Activated T-helper 1 cell treated with anti-CD3 and anti-CD28 coated beads, Interleukin-12 subunit alpha, Interleukin-12 subunit beta, Interleukin-2, Interleukin-4 antibody, amounts not matched to agents 30 ng/mL and 10 ng/mL and 1 ng/mL, durations not matched to agents 14 hours and 24 hours and 36 hours (primary cell): ENCODE data around the gene SLCO2A1. TPM values are rescaled to one million over a fixed set of nuclear protein-coding genes. Genes with fewer than 3 reads are reported as not detected.

Experiments used
- DNase-seq: peaks from one replicate; pipeline ENCODE4 v3.0.0; 2021; ENCODE audit warnings: low spot score
- H3K27ac Mint-ChIP-seq: one replicate; pipeline ENCODE4 v1.8.0; 2021; ENCODE audit warnings: mild to moderate bottlenecking, mixed read lengths
- H3K27me3 Mint-ChIP-seq: one replicate; pipeline ENCODE4 v1.8.0; 2022; ENCODE audit warnings: mild to moderate bottlenecking, moderate library complexity, mixed read lengths; ENCODE audit not compliant: insufficient read depth
- H3K36me3 Mint-ChIP-seq: one replicate; pipeline ENCODE4 v1.8.0; 2021; ENCODE audit warnings: low read depth, mixed read lengths
- H3K4me1 Mint-ChIP-seq: one replicate; pipeline ENCODE4 v1.8.0; 2021; ENCODE audit warnings: low read depth, mixed read lengths
- H3K4me3 Mint-ChIP-seq: one replicate; pipeline ENCODE4 v1.8.0; 2021; ENCODE audit warnings: mild to moderate bottlenecking, moderate library complexity, mixed read lengths
- H3K9me3 Mint-ChIP-seq: one replicate; pipeline ENCODE4 v1.8.0; 2021; ENCODE audit warnings: mixed read lengths
- intact Hi-C: fragments of 100-400 bp; cut with micrococcal nuclease; formaldehyde crosslinking; loops from one replicate; pipeline ENCODE4 v1.15.1; 2024
- total RNA-seq: library from RNA; stranded (reverse); gene quantifications from 2 replicates; pipeline ENCODE4 v1.2.3, GENCODE V29; 2022

SLCO2A1 gene
- total RNA-seq, 1 donor from 2014 or later, result not detected

- H3K9me3 Mint-ChIP-seq, result peaks cover 6% of the 10 kb centered on the region
- no peak overlapping the region for H3K4me3 Mint-ChIP-seq
- H3K27me3 Mint-ChIP-seq, result peaks cover 3% of the 10 kb centered on the region
- peaks cover 4% of the 10 kb centered on the region for H3K4me1 Mint-ChIP-seq
- H3K36me3 Mint-ChIP-seq, result no peaks in the 10 kb centered on the region
- H3K27ac Mint-ChIP-seq, result no peak overlapping the region
- intact Hi-C loops, result no loop called here
- DNase-seq, result no peak
Observed at GRCh38 chr3:134057006-134057653, 27.4 kb upstream of the SLCO2A1 start.

DNA sequence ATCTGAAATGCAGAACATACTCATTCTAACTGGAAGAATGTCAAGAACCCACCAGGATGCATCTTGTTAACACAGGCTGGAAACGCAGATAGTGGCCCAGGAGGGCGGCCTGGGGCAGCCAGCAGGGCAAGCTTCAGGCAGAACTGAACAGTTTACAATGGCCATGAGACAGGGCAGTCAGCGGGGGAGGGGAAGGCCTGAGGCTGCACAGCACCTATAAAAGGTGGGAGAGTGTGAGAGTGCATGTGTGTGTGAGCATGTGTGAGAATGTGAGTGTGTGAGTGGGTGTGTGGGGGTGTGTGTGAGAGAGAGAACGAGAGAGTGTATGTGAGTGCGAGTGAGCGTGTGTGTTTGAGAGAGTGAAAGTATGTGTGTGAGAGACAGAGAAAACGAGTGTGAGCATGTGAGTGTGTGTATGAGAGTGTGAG, 26.8 kb upstream of the SLCO2A1 start:
- Mint-ChIP-seq H3K36me3 (no peaks in the 10 kb centered on the region), H3K27ac (no peak overlapping the region), H3K4me1 (peaks cover 4% of the 10 kb centered on the region), H3K4me3 (no peak overlapping the region), H3K27me3 (peaks cover 3% of the 10 kb centered on the region), H3K9me3 (peaks cover 6% of the 10 kb centered on the region)
- DNase-seq, result no peak
- intact Hi-C loops, result no loop called here

DNA sequence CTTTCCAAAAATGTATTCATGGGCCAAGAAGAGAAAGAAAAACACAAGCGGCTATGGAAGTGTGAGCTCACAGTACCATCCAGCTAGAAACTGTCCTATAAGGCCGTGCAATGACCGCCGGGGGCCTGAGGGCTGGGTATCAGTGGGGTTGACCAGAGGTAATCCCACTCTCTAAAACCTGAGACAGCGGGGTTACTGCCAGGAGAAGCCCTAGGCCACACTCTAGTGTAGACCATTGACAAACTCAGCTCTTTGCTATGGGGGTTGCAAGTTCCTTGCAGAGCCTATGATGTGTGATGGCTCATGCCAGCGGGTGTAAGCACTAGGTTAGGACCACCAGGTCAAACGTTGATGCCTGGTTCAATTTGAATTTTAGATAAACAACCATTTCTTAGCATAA, 25.9 kb upstream of the SLCO2A1 start:
- H3K27me3 Mint-ChIP-seq, result peaks cover 3% of the 10 kb centered on the region
- no peak overlapping the region for H3K4me3 Mint-ChIP-seq
- intact Hi-C loops, result no loop called here

GRCh38 chr3:134054881-134055280, 25.2 kb upstream of the SLCO2A1 start:
- no peak overlapping the region for H3K4me3 Mint-ChIP-seq

More for the DNA sequence above, 25.9 kb upstream of the SLCO2A1 start:
- Mint-ChIP-seq H3K4me1 (peaks cover 4% of the 10 kb centered on the region), H3K9me3 (peaks cover 6% of the 10 kb centered on the region), H3K27ac (no peak overlapping the region), H3K36me3 (no peaks in the 10 kb centered on the region)
- no peak for DNase-seq

DNA sequence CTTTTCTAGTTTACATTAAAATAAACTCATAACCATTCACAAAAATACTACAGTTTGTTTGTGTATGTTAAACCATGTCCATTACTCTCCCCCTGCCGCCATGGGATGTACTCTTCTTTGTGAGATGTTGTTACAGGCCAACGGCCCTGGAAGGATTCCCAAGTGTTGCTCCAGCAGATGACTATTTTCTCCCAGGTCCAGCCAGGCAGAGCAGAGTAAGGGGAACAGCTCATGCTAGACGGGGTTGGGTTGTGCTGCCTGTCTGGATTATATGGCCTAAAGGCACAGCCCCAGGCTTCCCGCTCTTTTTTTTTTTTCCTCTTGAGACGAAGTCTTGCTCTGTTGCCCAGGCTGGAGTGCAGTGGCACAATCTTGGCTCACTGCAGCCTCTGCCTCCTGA, 24.5 kb upstream of the SLCO2A1 start:
- peaks cover 3% of the 10 kb centered on the region for H3K27me3 Mint-ChIP-seq
- H3K36me3 Mint-ChIP-seq, result no peaks in the 10 kb centered on the region
- no peak overlapping the region for H3K4me3 Mint-ChIP-seq
- peaks cover 4% of the 10 kb centered on the region for H3K4me1 Mint-ChIP-seq
- peaks cover 6% of the 10 kb centered on the region for H3K9me3 Mint-ChIP-seq
- H3K27ac Mint-ChIP-seq, result no peak overlapping the region
- intact Hi-C loops, result no loop called here
- DNase-seq, result no peak

More at GRCh38 chr3:134054881-134055280, 25.2 kb upstream of the SLCO2A1 start:
- Mint-ChIP-seq H3K27me3 (peaks cover 3% of the 10 kb centered on the region), H3K27ac (no peak overlapping the region), H3K4me1 (peaks cover 4% of the 10 kb centered on the region), H3K9me3 (peaks cover 6% of the 10 kb centered on the region), H3K36me3 (no peaks in the 10 kb centered on the region)
- intact Hi-C loops, result no loop called here
- DNase-seq, result no peak

DNA sequence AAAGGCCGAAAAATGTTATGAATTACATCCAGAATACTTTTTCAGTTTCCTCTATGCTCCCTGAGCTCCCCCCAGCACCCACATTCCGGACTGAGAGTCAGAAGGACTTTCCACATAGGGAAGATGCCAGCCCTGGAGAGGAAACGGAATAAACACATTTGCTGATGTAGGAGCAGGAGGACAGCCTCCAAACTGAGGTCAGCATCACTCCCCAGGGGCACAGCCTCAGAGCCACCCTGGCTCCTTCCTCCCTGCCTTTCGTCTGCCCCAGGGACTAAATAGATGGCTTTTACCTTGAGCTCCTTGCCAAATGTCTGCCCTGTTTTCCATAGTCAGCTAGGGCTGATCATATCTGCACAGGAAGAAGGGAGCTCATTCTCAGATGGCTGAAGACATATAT, 22.6 kb upstream of the SLCO2A1 start:
- Mint-ChIP-seq H3K36me3 (no peaks in the 10 kb centered on the region), H3K27me3 (peaks cover 3% of the 10 kb centered on the region), H3K4me3 (no peak overlapping the region), H3K27ac (no peak overlapping the region), H3K9me3 (peaks cover 6% of the 10 kb centered on the region), H3K4me1 (peaks cover 1% of the 10 kb centered on the region)
- intact Hi-C loops, result no loop called here
- DNase-seq, result no peak

GRCh38 chr3:134049676-134050075, 20.0 kb upstream of the SLCO2A1 start:
- Mint-ChIP-seq H3K27me3 (peaks cover 7% of the 10 kb centered on the region), H3K4me3 (no peak overlapping the region), H3K27ac (no peak overlapping the region), H3K4me1 (no peaks in the 10 kb centered on the region), H3K36me3 (no peaks in the 10 kb centered on the region), H3K9me3 (peaks cover 17% of the 10 kb centered on the region)
- DNase-seq, result no peak
- intact Hi-C loops, result no loop called here

GRCh38 chr3:134048278-134048996, 18.7 kb upstream of the SLCO2A1 start:
- Mint-ChIP-seq H3K36me3 (no peaks in the 10 kb centered on the region), H3K27ac (no peak overlapping the region), H3K9me3 (peaks cover 16% of the 10 kb centered on the region), H3K4me1 (no peaks in the 10 kb centered on the region), H3K4me3 (no peak overlapping the region), H3K27me3 (peaks cover 6% of the 10 kb centered on the region)
- DNase-seq, result no peak
- intact Hi-C loops, result no loop called here

- DNase-seq, result no peak
- intact Hi-C loops, result no loop called here
- H3K9me3 Mint-ChIP-seq, result peaks cover 14% of the 10 kb centered on the region
- no peak overlapping the region for H3K4me3 Mint-ChIP-seq
- no peak overlapping the region for H3K27ac Mint-ChIP-seq
- H3K27me3 Mint-ChIP-seq, result peaks cover 4% of the 10 kb centered on the region
- H3K4me1 Mint-ChIP-seq, result no peaks in the 10 kb centered on the region
- no peaks in the 10 kb centered on the region for H3K36me3 Mint-ChIP-seq
Observed at GRCh38 chr3:134044459-134044858, 14.7 kb upstream of the SLCO2A1 start.

DNA sequence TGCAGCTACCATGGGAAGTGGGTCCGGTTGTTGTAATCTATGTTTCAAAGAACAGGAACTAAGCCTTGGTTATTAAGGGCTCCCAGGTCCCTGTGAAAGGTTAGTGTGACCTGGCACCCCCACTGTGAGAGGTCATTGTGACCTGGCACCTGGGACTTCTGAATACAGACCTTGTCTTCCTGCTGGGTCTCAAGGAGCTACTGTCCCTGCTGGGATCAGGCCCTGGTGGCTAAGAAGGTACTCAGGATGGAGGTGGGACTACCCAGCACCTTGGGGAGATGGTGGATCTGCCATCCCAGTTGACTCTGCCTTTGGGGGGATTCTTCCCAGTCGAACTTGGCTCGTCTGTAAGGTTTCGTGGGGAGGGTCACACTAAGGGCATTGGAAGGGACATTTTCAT, 10.3 kb upstream of the SLCO2A1 start:
- Mint-ChIP-seq H3K9me3 (peaks cover 8% of the 10 kb centered on the region), H3K4me3 (no peak overlapping the region), H3K27ac (no peak overlapping the region), H3K27me3 (no peaks in the 10 kb centered on the region), H3K4me1 (no peaks in the 10 kb centered on the region), H3K36me3 (no peaks in the 10 kb centered on the region)
- intact Hi-C loops, result no loop called here
- no peak for DNase-seq

- intact Hi-C loops, result no loop called here
Observed at GRCh38 chr3:134039161-134039862, 9.6 kb upstream of the SLCO2A1 start.

DNA sequence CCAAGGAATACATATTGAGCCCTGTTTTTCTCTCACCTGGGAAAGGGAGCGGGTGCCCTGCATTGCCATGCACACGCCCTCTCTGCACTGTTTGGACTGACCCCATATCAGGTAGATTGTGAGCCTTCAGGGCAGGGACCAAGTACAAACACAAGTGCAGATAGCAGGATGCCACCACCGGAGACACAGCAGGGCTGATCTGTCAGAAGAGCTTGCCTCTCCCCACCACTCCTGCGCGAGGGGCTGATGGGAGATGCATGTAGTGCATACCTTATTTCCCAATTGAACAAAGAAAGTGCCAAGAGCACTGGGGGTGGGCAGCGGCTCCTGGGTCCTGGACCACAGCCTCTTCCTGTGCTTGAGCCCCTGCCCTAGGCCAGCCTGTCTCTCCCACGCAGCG, 9.0 kb upstream of the SLCO2A1 start:
- Mint-ChIP-seq H3K27ac (no peak overlapping the region), H3K4me1 (no peaks in the 10 kb centered on the region), H3K4me3 (no peak overlapping the region), H3K27me3 (no peaks in the 10 kb centered on the region), H3K36me3 (no peaks in the 10 kb centered on the region), H3K9me3 (peaks cover 3% of the 10 kb centered on the region)
- intact Hi-C loops, result no loop called here
- no peak for DNase-seq

More at GRCh38 chr3:134039161-134039862, 9.6 kb upstream of the SLCO2A1 start:
- no peak for DNase-seq
- H3K27me3 Mint-ChIP-seq, result no peaks in the 10 kb centered on the region
- H3K27ac Mint-ChIP-seq, result no peak overlapping the region
- H3K9me3 Mint-ChIP-seq, result peaks cover 3% of the 10 kb centered on the region
- no peaks in the 10 kb centered on the region for H3K4me1 Mint-ChIP-seq
- H3K36me3 Mint-ChIP-seq, result no peaks in the 10 kb centered on the region
- H3K4me3 Mint-ChIP-seq, result no peak overlapping the region

GRCh38 chr3:134038071-134038491, 8.4 kb upstream of the SLCO2A1 start:
- intact Hi-C loops, result no loop called here
- Mint-ChIP-seq H3K4me3 (no peak overlapping the region), H3K27me3 (peaks cover under 1% of the 10 kb centered on the region), H3K4me1 (no peaks in the 10 kb centered on the region), H3K36me3 (no peaks in the 10 kb centered on the region), H3K9me3 (peaks cover 3% of the 10 kb centered on the region), H3K27ac (no peak overlapping the region)
- DNase-seq, result no peak
